ENCODE results near the gene CAPN1. TPM values are rescaled to one million over a fixed set of nuclear protein-coding genes. Genes with fewer than 3 reads are reported as not detected.

CAPN1 gene
- total and polyA plus RNA-seq, 2 of the 13 experiments (the other 11 are each of a cell fraction or from before 2014, with no cell fraction given): 57.3 to 82.6 TPM

GRCh38 chr11:65209711-65210360 is 28.1 kb downstream of the CAPN1 start:
- BruUV-seq (replicated peaks): no TSS peak
- no peak overlapping the region for H3K4me2 ChIP-seq (ENCODE audit: low read depth, low read length)
- H3K79me2 ChIP-seq (ENCODE audit: insufficient read depth, low read length): no peaks in the 10 kb centered on the region
- H3K27me3 ChIP-seq (ENCODE audit: control insufficient read depth in 1 of 2, insufficient read depth in 2 of 2, low read length in 2 of 2): no peaks in the 10 kb centered on the region
- no peaks in the 10 kb centered on the region for H3K4me1 ChIP-seq (ENCODE audit: insufficient read depth, low read length)
- 94% methylated on average over 17 of the region's 20 CpGs for WGBS (ENCODE audit: low lambda C conversion rate)
- intact Hi-C loops (cut with micrococcal nuclease; ENCODE audit: unreplicated experiment) (no loop called here), in situ Hi-C loops (cut with HindIII; ENCODE audit: extremely low pct_ligation_motif_present, low pct_unique_long_range_greater_than_20kb) (no loop called here)
- DNase-seq (ENCODE audit: low spot score) (no peak), FAIRE-seq (no peak), ATAC-seq (no peak)
- no peak overlapping the region for H2AFZ ChIP-seq (ENCODE audit: low read length)
- POLR2A ChIA-PET: no interaction called here
- peaks cover 28 to 46% of the 10 kb centered on the region in 2 experiments for H3K36me3 ChIP-seq (replicated peaks in 1 of 2; ENCODE audit: control insufficient read depth in 1 of 2, insufficient read depth in 2 of 2, low read length in 2 of 2)
- CTCF ChIA-PET (ENCODE audit: low intra/inter-chr PET ratio, low total read pairs): no interaction called here
- TF ChIP-seq ZSCAN12 (CRISPR knock-in tag; IDR thresholded peaks at IDR 0.05) (no peak), ZNF101 (CRISPR knock-in tag; IDR thresholded peaks at IDR 0.05; ENCODE audit: borderline replicate concordance, low read depth) (no peak), IKZF4 (CRISPR knock-in tag; IDR thresholded peaks at IDR 0.05; ENCODE audit: borderline replicate concordance, low read depth, not compliant biosample characterization) (no peak), ZNF558 (CRISPR knock-in tag; IDR thresholded peaks at IDR 0.05; ENCODE audit: borderline replicate concordance) (no peak), PRMT3 (CRISPR knock-in tag; IDR thresholded peaks at IDR 0.05; ENCODE audit: borderline replicate concordance, low read depth) (no peak), ATF7-NPFF (CRISPR knock-in tag; IDR thresholded peaks at IDR 0.05; ENCODE audit: low read depth) (no peak), CBFB (CRISPR knock-in tag; IDR thresholded peaks at IDR 0.05) (no peak)
- TF ChIP-seq, protein P1, sequence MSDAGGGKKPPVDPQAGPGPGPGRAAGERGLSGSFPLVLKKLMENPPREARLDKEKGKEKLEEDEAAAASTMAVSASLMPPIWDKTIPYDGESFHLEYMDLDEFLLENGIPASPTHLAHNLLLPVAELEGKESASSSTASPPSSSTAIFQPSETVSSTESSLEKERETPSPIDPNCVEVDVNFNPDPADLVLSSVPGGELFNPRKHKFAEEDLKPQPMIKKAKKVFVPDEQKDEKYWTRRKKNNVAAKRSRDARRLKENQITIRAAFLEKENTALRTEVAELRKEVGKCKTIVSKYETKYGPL (CRISPR knock-in tag; IDR thresholded peaks at IDR 0.05): no peak
- no peak overlapping the region for H3K27ac ChIP-seq (ENCODE audit: extremely low read length, insufficient read depth, low read length)
- H3K9ac ChIP-seq (ENCODE audit: insufficient read depth, low read depth, low read length): no peak overlapping the region
- no peaks in the 10 kb centered on the region for H3K9me3 ChIP-seq (ENCODE audit: low read length)
- H4K20me1 ChIP-seq (ENCODE audit: insufficient read depth, low read length): no peaks in the 10 kb centered on the region
- H3K4me3 ChIP-seq (replicated peaks in 1 of 3; ENCODE audit: insufficient read depth in 1 of 3, low read depth in 2 of 3, low read length in 3 of 3): no peak overlapping the region
